ENCODE results near the gene DDI2. TPM values are rescaled to one million over a fixed set of nuclear protein-coding genes. Genes with fewer than 3 reads are reported as not detected.
A peak's percentile ranks its signal among the peaks of the same experiment; 100 is the strongest.

DDI2 gene
- total RNA-seq, 1 experiment from 2014 or later = 17.4 TPM

- peak; percentile 23 for DNase-seq (ENCODE audit: low read depth)
These were observed 85.7 kb downstream of the DDI2 start for GRCh38 chr1:15702722-15703550.

DNA sequence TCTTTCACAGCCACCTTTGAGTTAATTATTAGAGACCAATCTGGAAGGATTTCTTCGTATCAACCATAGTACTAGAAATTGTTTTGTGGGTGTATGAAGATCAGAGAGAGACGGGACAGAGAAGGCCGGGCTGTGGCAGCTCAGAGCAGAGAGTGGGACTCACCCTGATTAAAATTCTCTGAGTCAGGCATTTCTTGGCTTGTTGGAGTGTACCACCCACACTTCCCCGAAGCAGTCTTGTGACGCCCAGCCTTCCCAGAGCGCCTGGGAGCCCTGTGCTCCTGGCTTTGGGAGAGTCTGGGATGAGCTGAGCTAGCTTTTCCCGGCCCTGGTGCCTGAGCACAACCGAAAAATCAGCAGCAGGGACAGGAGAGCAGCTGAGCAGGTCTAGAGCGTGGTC is 86.3 kb downstream of the DDI2 start:
- DNase-seq (ENCODE audit: low read depth) = peak; percentile 68

DNA sequence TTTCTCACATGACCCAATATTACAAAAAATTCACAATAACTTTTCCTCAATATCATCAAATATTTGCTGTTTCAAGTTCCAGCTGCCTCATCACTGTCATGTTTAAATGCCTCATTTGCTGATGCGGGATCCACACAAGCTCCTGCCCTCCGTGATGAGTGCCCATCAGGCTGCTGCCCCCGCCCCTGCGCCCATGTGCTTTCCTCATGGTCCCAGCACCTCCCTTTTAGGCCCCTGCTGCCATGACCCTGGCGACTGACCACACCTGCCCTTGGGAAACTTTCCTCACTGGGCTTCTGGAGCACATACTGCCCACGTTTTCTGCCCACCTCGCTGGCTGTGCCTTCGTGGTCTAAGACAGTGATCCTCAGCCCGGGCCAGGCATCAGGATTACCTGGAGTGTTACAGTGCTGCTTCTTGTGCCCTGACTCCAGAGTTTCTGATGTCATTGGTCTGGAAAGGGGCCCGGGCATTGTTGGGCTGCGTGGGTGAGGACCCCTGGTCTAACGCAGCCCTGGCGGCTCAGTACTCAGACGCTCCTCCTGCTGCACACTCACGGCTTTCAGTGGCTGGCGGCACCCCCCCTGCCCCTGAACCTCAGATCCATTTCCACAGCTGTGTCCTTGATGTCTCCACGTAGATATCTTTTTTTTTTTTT is 87.4 kb downstream of the DDI2 start:
- DNase-seq (ENCODE audit: low read depth) = no peak

GRCh38 chr1:15705184-15705566 is 87.9 kb downstream of the DDI2 start:
- DNase-seq (ENCODE audit: low read depth) = no peak

GRCh38 chr1:15706751-15707150 is 89.5 kb downstream of the DDI2 start:
- no peak for DNase-seq (ENCODE audit: low read depth)

DNA sequence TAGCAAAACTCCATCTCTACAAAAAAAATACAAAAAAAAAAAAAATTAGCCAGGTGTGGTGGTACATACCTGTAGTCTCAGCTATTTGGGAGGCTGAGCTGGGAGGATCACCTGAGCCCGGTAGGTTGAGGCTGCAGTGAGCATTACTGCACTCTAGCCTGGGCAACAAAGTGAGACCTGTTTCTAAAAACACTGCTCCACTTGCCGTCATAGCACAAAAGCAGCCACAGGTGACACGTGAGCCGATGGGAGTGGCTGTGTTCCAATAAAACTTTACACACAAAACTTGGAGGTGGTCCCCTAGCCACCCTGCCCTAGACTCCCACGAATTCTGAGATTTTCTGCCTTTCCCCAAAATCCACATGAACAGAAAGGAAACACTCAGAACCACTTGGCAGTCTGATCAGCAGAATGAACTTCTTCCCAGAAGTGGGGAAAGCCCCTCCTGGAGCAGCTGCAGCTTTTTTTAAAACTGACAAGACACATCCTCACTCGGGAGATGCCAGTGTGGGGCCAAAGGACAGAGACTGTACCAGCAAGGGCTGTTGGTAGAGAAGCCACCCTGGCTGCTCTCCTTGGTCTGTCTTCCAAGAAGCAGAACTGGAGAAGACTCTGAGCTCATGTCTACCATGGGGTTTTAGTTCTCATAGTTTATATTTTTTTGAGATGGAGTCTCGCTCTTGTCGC is 90.1 kb downstream of the DDI2 start:
- DNase-seq (ENCODE audit: low read depth) = no peak

DNA sequence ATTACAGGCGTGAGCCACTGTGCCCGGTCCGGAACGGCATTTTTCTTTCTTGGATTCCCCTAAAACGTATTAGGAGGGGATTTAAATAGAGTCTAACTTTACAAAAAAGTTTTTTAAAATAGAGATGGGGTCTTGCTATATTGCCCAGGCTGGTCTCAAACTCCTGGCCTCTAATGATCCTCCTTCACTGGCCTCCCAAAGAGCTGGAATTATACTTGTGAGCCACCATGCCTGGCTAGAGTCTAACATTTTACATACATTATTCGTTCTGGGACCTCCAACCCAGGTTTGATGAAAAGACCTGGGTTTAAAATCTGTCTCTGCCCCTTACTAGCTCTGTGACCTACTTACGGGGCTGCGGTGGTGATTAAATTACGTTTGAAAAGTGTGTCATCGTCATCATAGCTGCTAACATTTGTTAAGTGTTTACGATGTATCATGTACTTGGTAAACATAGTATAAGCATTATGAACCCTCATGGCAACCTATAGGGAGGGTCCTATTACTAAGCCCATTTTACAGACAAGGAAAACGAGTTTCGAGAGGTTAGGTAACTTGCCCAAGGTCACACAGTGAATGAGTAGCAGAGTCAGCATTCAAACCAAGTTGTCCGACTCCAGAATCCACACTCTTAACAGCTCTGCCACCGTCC is 91.4 kb downstream of the DDI2 start:
- DNase-seq (ENCODE audit: low read depth) = no peak

DNA sequence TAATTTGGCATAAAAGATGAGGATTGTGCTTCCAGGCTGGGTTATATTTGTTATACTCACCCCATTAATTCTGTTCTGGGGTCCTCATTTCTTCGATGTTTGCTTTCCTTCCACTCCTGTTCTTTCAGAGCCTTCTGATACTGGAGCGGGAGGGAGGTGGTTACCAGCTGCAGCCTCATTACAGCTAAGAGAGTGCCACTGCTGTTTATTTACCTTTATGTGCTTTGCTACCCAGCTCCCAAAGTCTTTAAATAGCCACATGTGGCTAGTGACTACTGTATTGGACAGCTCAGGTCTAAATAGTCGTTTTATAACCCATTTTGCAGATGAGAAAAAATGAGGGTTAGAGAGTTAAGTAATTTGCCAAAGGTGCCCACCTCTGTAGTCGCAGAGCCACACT is 92.0 kb downstream of the DDI2 start:
- DNase-seq (ENCODE audit: low read depth) = no peak

DNA sequence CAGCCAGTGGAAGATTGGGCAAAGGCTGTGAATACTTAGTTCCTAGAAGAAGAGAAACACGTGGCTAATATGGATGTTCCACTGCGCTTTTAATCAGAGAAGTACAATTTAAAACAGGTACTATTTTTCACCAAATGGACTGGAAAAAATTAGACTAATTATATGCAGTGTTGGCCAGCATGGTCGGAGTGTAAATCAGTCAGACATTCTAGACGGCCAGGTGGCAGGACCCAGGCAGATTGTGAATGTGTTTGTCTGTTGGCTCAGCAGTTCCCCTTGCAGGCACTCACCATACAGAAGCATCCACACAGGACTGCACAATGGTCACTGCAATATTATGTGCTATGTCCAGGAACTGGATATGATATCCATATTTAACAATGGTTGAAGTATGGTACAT is 94.9 kb downstream of the DDI2 start:
- no peak for DNase-seq (ENCODE audit: low read depth)

GRCh38 chr1:15714406-15715136 is 97.3 kb downstream of the DDI2 start:
- DNase-seq (ENCODE audit: low read depth) = no peak

DNA sequence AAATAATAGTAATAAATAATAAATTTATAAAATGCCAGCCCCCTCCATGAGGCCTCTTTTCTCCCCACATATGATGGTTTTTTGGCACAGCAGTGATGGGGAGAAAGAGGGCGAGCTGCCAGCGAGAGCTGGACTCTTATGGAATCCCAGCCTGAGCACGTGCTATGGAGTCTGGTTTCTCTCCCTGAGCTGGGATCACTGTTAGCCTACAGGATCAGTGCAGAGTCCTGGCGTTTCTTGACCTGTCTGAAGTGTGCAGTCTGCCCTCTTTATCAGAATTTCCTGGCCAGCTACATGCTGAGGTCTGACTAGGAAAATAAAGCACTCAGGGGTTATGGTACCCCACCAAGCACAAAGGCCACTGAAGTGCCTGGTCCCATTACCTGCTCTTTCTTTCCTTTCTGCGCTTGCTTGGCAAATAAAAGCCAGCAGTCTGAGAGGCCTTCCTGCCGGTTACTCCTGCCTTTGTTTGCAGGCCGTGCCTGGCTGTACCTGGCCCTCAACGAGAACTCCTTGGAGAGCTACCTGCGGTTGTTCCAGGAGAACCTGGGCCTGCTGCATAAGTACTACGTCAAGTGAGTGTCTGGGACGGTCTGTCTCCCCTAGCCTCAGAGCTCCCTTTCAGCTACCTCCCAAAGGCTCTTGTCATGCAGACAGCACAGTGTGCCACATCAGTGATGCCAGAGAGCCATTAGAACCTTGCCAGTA is 100.3 kb downstream of the DDI2 start:
- no peak for DNase-seq (ENCODE audit: low read depth)

DNA sequence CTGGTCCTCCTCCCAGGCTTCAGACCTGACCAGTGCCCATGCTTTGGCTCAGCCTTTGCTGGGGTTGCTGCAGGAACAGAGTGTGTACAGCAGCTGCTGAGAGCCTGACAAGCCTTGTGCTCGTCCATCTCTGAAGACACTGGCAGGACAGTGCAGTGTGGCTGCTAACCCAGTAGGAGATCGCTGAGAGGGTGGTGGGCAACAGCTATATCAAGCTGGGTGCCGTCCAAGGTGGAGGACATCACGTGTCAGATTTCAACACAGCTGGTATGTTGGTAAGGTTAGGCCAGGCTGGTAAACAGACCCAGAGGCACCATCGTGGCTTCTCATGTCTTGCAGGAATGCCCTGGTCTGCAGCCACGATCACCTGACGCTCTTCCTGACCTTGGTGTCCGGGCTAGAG is 100.9 kb downstream of the DDI2 start:
- DNase-seq (ENCODE audit: low read depth) = no peak

Other genes with a start within 250 kb of the DDI2 start
- 70.7 and 107 TPM in 2 replicates for gene EFHD2, start 207.6 kb upstream of the DDI2 start, total RNA-seq (2014; rRNA removed; shearing (Covaris generic))
- 0.15 TPM in 1 of 2 replicates, not detected in the other for gene CTRC, start 179.0 kb upstream of the DDI2 start, total RNA-seq (2014; rRNA removed; shearing (Covaris generic))
- not detected in 2 replicates for gene CELA2A, start 160.7 kb upstream of the DDI2 start, total RNA-seq (2014; rRNA removed; shearing (Covaris generic))
- not detected in 2 replicates for gene CELA2B, start 141.4 kb upstream of the DDI2 start, total RNA-seq (2014; rRNA removed; shearing (Covaris generic))
- 5.0 and 10.1 TPM in 2 replicates for gene CASP9, start 93.2 kb upstream of the DDI2 start, total RNA-seq (2014; rRNA removed; shearing (Covaris generic))
- 12.1 and 17.6 TPM in 2 replicates for gene DNAJC16, start 90.6 kb upstream of the DDI2 start, total RNA-seq (2014; rRNA removed; shearing (Covaris generic))
- gene AGMAT, start 32.4 kb upstream of the DDI2 start, total RNA-seq (2014; rRNA removed; shearing (Covaris generic)) = 1.3 and 2.6 TPM in 2 replicates
- gene PLEKHM2, start 66.9 kb downstream of the DDI2 start, total RNA-seq (2014; rRNA removed; shearing (Covaris generic)) = 35.3 and 59.1 TPM in 2 replicates
- 0.27 and 0.44 TPM in 2 replicates for gene SLC25A34, start 118.8 kb downstream of the DDI2 start, total RNA-seq (2014; rRNA removed; shearing (Covaris generic))
- not detected in 2 replicates for gene TMEM82, start 125.0 kb downstream of the DDI2 start, total RNA-seq (2014; rRNA removed; shearing (Covaris generic))
- 117 and 156 TPM in 2 replicates for gene FBLIM1, start 141.3 kb downstream of the DDI2 start, total RNA-seq (2014; rRNA removed; shearing (Covaris generic))
- 1.4 TPM in 2 replicates for gene UQCRHL, start 190.2 kb downstream of the DDI2 start, total RNA-seq (2014; rRNA removed; shearing (Covaris generic))
- gene SPEN, start 230.2 kb downstream of the DDI2 start, total RNA-seq (2014; rRNA removed; shearing (Covaris generic)) = 15.9 and 28.9 TPM in 2 replicates

Data from M059J (cell line).